ENCODE measurements around the gene DNAH17.

DNAH17 gene

GRCh38 chr17:78416791-78417530 is 160.2 kb downstream of the DNAH17 start:
- DNase-seq (ENCODE audit: extremely low read depth in 1 of 2, low read depth in 1 of 2), result no peak

GRCh38 chr17:78415821-78416711 is 161.1 kb downstream of the DNAH17 start:
- no peak for DNase-seq (ENCODE audit: extremely low read depth in 1 of 2, low read depth in 1 of 2)

DNA sequence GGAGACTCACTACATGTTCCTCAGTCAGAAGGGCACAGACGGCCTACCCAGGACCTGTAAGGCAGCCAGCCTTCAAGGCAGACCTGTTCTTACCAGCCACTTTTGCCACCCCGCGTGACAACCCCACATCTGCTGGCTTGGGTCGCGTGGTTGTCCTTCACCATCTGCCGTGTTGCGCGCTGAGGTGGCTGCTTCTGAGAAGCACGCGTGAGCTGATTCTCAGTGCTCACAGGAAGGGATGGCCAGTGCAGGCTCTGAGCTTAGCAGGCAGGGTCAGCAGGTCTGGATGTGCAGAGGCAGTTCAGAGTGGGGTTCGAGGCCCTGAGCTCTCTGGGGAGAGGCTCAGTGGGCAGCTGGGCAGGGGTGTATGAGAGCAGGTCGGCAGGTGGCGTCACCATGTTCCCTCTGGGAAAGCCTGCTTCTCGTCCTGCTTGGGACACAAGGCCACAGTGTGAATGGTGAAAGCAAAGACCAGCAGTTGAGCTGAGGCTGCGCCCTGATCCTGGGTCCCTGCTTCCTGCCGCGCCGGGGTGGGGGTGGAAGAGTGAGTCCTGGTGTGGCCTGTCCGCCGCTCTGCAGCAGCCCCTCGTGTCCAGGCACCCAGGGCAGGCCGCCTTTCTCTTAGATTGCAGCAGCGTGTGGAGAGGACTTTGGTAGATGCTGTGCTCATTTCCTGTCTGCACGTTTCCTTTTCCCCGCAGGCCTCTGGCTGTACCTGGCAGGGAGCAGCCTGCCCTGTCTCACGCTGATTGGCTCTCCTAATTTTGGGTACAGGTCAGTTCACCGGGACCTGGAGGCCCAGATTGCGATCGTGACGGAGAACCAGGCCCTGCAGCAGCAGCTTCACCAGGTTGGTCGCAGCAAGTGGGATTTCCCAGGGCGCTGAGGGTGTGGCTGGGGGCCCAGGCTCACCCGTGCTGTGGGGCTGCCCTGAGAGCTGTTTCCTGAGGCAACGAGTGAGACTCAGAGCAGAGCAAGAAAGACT is 162.7 kb downstream of the DNAH17 start:
- DNase-seq (ENCODE audit: extremely low read depth in 1 of 2, low read depth in 1 of 2), result peak in 1 of 2 donors; percentile 38

- DNase-seq (ENCODE audit: extremely low read depth in 1 of 2, low read depth in 1 of 2), result peak; percentile 16 to 68
Measured at GRCh38 chr17:78412403-78412802, 164.8 kb downstream of the DNAH17 start.

- DNase-seq (ENCODE audit: extremely low read depth in 1 of 2, low read depth in 1 of 2), result no peak
Measured at GRCh38 chr17:78411241-78411857, 165.8 kb downstream of the DNAH17 start.

- DNase-seq (ENCODE audit: extremely low read depth in 1 of 2, low read depth in 1 of 2), result no peak
Measured at GRCh38 chr17:78409191-78409928, 167.8 kb downstream of the DNAH17 start.

GRCh38 chr17:78408476-78409050 is 168.6 kb downstream of the DNAH17 start:
- DNase-seq (ENCODE audit: extremely low read depth in 1 of 2, low read depth in 1 of 2), result no peak

DNA sequence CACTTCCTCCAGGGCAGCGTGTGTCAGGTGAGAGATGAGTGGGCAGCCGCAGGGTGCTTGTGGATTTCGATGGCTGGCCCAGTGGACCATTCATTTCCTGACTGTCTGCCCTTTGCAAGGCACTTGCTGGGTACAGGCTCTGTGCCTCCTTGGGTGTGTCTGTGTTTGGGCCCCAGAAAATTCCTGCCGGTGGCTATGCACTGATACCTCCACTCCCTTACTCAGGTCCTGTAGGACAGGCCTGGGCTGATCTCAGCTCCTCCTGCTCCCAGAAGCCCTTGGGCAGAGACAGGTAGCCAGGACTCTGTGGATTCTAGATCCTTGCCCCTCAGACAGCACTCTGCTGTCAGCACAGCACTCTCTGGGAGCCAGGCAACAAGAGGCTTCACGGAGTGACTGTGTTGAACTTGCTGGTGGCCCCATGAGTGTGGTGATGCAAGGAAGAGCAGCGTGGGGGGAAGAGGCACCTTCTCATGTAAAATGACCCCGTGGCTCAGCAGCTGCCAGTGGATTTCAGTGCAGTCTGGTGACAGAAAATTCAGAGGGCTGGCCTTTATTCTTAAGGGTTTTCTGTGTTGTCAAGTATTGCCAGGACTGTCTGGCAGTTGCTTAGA is 169.7 kb downstream of the DNAH17 start:
- no peak for DNase-seq (ENCODE audit: extremely low read depth in 1 of 2, low read depth in 1 of 2)

DNA sequence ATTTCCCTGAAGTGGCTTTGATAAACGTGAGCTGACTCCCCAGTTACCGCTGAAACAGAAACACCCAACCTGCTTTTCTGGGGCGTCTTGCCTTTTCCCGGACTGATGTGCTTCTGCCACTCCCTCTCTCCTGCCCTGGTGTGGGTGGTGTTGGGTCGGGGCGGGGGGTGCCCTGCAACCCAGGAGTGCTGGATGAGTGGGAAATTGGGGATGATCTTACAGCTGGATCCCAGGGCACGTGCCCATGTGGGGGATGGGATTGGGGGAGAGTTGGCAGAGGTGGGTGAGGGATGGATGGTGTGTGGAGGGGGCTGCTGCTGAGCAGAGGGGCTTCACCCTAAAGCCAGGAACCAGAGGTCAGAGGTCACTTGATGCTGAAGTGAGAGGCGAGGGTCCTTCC is 170.3 kb downstream of the DNAH17 start:
- DNase-seq (ENCODE audit: extremely low read depth in 1 of 2, low read depth in 1 of 2), result no peak

- DNase-seq (ENCODE audit: extremely low read depth in 1 of 2, low read depth in 1 of 2), result no peak
Measured at GRCh38 chr17:78406396-78406795, 170.8 kb downstream of the DNAH17 start.

- no peak for DNase-seq (ENCODE audit: extremely low read depth in 1 of 2, low read depth in 1 of 2)
Measured at GRCh38 chr17:78403822-78404221, 173.4 kb downstream of the DNAH17 start.

DNA sequence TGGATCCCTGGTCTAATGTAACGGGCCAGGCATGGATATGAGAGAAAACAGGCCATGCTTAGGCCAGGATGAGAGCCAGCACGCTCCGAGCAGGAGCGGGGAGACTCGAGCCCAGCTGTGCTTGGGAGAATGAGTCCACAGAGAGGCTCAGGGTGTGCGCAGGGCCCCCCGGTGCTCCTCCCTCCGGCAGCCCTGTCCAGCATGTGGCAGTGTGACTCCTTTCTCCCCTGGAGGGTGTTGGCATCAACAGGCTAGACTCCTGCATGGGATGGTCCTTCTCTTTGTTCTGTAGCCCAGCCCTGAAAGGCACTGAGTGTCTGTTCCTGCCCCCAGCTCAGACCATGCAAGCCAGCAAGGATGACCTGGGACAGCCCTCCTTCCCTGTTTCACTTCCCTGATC is 175.3 kb downstream of the DNAH17 start:
- DNase-seq (ENCODE audit: extremely low read depth in 1 of 2, low read depth in 1 of 2), result no peak

GRCh38 chr17:78401246-78401645 is 175.9 kb downstream of the DNAH17 start:
- DNase-seq (ENCODE audit: extremely low read depth in 1 of 2, low read depth in 1 of 2), result no peak

GRCh38 chr17:78400581-78401240 is 176.5 kb downstream of the DNAH17 start:
- DNase-seq (ENCODE audit: extremely low read depth in 1 of 2, low read depth in 1 of 2), result no peak

GRCh38 chr17:78399693-78400144 is 177.5 kb downstream of the DNAH17 start:
- no peak for DNase-seq (ENCODE audit: extremely low read depth in 1 of 2, low read depth in 1 of 2)

DNA sequence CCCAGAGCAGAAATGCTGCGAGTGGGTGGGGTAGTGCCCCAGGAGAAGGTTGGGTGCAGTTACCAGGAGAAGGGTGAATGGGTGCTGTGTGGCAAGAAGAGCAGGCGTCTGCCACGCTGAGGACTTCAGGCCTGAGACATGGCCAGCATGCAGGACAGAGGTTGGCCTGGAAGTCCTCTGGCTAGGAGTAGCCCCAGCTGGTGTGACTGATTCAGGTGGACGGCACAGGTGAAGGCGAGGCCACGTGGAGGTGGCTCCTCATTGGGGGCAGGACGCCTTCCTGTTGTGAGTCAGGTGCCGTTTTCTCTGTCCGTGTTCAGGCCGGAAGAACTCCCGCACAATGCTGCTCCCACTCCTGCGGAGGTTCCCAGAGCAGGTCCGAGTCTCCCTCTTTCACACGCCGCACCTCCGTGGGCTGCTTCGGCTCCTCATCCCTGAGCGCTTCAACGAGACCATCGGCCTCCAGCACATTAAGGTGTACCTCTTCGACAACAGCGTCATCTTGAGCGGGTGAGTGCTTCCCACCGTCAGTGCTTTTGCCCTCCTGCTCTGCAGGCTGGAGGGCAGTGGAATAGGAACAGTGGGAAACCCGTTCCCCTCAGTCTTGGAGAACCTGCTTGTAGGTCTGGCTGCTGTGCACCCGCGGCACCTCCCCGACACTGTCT is 178.0 kb downstream of the DNAH17 start:
- DNase-seq (ENCODE audit: extremely low read depth in 1 of 2, low read depth in 1 of 2), result no peak

- no peak for DNase-seq (ENCODE audit: extremely low read depth in 1 of 2, low read depth in 1 of 2)
Measured at GRCh38 chr17:78398390-78398789, 178.8 kb downstream of the DNAH17 start.

DNA sequence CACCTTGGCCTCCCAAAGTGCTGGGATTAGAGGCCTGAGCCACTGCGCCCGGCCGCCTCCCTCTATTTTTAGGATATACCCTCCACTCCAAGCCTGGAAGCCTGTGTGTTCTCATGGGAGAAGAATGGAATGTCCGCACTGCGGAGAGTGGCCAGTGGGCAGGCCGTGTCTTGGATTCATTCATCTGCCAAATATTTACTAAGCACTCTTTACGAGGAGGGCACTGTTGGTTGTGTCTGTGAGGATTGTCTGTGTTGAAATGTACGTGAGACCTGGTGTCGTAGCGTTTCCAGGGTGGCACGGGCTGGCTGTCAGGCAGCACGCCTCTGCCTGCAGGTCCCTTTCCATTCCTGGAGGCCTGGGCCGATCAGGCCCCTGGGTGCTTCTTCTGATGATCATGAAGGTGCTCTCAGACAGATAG is 179.5 kb downstream of the DNAH17 start:
- DNase-seq (ENCODE audit: extremely low read depth in 1 of 2, low read depth in 1 of 2), result no peak
